CD4-positive, alpha-beta T cell treated with Interleukin-17A for 4 hours (primary cell): ENCODE data around the gene CHMP1A.
A peak's percentile ranks its signal among the peaks of the same experiment; 100 is the strongest.
"Not testable (repeated sequence)": the region's sequence is repeated elsewhere in the genome, so short reads cannot be mapped to it uniquely, and the experiment has no call there.

Source experiments
- DNase-seq: peaks from one replicate; pipeline ENCODE4 v3.0.0-alpha.2; 2020; ENCODE audit warnings: mixed read lengths

CHMP1A gene

DNA sequence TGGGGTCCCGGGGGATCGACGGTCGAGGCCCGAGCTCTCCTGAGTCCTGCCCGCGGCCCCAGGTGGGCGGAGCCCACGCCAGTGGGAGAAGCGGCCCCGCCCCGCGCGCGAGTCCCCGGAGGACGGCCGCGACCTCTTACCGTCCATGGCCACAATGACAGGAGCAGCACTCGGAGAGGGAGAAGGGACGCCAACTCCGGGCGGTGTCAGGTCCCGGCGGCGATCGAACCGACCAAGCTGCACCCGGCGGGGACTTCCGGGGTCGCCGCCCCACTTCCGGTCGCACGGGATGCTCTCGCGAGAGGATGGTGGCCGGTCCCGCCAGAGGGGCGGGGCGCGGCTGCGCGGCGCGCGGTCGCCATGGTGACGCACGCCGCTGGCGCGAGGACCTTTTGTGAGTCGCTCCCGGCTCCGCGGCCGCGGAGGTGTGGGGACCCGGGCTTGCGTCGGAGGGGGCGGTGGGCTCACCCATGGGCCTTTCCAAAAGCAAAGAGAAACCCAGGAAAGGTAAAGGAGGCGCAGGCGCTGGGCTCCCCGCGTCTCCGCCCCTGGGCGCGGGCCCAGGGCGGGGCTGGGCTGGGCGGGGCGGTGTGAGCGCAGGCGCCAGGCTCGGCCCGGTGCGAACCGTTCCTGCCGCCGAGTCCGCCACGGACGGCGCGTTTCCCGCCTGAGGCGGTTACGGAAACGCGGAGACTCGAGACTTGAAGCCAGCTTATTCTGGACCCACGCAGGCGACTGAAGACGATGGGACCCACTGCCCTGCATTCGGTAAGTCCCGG, at the start of gene CHMP1A, which contains the start of gene SPATA33:
Gene CHMP1A (minus strand): TSS at position 267 of the 779 bp plus-strand sequence. CDS start 120 bp downstream, at position 147.
Gene SPATA33 (plus strand): TSS at position 395 of the 779 bp plus-strand sequence. CDS start 76 bp downstream, at position 471.
- peak; percentile 93 for DNase-seq

- no peak for DNase-seq
Observed at GRCh38 chr16:89706518-89707260, 49.2 kb upstream of the CHMP1A start.

GRCh38 chr16:89705006-89705405, 47.5 kb upstream of the CHMP1A start:
- no peak for DNase-seq

GRCh38 chr16:89704281-89704680, 46.8 kb upstream of the CHMP1A start:
- no peak for DNase-seq

DNA sequence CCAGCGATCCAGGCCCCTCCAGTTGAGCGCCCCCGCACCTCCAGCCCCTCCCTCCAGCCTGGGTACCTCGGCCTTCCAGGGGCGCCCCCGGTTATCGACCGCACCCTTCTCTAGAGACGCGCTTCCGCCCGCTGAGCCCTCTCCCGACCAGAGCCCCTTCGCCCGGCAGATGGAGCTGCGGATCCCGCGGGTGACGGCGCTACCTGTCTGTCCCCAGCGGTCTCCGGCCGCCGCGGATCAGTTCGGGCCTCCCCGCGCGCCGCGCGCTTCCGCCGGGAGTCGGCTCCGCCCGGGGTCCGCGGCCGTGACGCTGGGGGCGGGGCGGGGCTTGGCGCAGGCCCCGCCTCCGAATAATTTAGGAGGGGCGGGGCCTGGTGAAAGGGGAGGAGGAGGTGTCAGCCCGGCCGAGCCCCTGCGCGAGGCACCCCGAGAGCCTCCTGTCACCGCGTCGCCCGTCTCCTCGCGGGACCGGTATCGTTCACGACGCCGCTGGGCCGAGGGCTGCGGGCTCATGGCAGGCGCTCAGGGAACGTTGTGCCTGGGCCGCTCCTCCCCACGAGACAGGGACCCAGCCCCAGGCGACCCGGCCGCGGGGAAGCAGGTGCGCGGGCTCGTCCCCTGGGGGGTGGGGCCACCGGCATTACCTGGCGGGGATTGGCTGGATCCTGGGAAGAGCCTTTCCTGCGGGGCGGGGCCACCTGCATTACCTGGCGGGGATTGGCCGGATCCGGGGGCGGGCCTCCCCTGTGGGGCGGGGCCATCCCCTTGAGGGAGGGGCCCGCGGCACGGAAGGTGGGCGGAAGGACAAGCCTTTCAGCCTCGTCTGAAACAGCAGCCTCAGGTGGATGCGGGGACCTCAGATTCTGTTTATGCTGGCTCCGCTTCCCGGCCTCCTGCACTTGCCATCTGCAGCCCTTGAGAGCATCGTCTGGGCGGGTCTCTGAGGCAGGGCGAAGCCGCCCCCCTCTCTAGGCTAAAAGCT, 44.2 kb upstream of the CHMP1A start, which contains the start of gene SPATA2L:
Gene SPATA2L (minus strand): TSS at position 281 of the 982 bp plus-strand sequence. CDS start 473 bp downstream, outside the sequence.
- DNase-seq = peak; percentile 100

DNA sequence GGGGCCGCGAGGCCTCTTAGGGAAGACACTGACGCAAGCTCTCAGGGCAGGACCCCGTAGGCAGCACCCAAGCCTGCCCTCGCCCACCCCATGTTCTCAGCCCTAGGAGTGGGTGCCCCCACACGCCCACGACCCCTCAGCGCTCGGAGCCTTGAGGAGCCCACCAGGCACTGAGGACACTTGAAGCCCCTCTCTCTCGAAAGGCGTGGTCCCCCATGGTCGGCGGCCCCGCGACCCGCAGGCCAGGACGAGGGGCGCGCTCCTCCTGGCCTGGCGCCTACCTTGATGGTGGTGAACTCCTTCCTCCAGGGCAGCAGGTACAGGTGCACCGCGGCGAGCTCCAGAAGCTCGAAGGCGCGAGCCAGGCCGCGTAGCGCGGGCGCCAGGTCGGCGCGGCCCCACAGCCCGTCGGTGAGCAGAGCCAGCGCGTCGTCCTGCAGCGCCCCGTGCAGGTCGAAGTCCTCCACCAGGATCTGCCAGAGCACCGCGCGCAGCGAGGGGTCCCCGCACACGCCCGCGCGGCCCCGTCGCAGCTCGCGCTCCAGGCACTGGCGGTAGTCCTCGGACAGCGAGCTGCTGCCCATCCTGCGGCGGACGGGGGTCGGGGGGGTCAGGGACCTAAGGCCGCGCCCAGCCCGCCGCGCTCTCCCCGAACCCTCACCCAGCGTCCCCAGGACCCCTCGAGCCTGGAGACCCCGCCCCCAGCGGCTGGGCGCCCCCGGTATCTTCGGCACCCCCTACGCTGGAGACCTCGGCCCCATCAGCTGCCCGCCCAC, 43.3 kb upstream of the CHMP1A start:
- peak; percentile 64 for DNase-seq

DNA sequence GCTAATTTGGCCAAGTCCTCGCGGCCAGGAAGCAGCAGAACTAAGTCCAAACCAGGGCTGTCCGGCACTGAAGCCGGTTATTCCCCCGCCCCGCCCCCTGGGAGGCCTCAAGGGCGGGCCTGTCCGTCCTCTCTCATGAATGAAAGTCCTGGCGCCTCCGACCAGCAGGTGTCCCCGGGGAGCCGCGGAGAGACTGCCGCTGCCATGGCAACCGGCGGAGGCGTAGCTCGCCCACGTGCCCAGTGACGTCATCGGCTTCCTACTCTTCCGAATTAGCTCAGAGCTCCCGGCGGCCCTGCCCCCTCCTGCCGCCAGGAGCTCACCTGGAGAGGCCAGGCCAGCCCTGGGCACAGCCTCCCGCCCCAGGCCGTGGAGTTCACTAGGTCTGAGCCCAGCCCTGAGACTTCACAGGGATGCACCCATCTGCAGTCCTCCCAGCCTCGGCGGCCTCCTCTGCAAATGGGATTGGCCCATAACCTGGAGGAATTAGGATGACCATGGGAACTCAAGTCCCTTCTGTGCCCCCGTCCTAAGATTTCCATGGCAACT, 42.7 kb upstream of the CHMP1A start:
- DNase-seq = peak; percentile 98

DNA sequence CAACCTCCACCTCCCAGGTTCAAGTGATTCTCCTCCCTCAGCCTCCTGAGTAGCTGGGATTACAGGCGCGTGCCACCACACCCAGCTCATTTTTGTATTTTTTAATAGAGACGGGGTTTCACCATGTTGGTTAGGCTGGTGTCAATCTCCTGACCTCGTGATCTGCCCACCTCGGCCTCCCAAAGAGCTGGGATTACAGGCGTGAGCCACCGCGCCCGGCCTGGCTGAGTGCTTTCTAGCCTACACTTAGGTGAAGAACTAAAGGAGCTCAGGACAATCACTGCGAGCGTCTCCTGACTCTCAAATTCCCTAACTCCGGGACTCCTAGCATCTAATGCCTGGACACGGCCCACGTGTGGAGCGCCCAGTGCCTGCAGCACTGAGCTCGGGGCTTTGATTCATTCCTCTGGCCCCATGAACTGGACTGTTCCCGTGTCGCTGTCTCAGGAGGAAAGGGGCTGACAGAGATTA, 42.2 kb upstream of the CHMP1A start:
- DNase-seq = not testable (repeated sequence)

DNA sequence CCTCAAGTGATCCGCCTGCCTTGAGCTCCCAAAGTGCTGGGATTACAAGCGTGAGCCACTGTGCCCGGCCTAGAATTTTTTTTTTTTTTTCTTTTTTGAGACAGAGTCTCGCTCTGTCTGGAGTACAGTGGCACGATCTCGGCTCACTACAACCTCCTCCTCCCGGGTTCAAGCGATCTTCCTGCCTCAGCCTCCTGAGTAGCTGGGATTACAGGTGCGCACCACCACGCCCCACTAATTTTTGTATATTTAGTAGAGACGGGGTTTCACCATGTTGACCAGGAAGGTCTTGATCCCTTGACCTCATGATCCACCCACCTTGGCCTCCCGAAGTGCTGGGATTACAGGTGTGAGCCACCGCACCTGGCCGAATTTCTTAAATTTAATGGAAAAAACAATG, 41.2 kb upstream of the CHMP1A start:
- not testable (repeated sequence) for DNase-seq

- no peak for DNase-seq
Observed at GRCh38 chr16:89697616-89698331, 40.3 kb upstream of the CHMP1A start.

DNA sequence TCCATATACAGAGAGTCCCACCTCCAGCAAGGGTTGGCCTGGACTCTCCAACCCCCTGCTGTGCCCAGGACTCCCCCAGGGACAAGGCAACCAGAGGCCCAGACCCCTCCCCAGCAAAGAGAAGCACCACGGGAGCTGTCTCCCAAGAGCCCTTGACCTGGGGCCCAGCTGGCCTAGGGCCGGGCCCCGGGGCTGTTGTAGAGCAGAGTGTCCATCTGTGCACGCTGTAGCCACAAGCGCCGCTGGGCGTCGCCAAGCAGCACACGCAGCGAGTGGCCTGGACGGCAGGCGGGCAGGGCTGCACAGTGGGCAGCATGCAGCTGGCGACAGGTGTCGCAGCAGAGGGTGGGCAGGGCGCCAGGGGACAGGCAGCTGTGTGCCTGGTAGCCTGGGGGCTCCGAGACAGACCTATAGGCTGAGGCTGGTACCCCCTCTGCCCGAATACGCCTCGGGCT, 39.7 kb upstream of the CHMP1A start:
- DNase-seq = no peak

DNA sequence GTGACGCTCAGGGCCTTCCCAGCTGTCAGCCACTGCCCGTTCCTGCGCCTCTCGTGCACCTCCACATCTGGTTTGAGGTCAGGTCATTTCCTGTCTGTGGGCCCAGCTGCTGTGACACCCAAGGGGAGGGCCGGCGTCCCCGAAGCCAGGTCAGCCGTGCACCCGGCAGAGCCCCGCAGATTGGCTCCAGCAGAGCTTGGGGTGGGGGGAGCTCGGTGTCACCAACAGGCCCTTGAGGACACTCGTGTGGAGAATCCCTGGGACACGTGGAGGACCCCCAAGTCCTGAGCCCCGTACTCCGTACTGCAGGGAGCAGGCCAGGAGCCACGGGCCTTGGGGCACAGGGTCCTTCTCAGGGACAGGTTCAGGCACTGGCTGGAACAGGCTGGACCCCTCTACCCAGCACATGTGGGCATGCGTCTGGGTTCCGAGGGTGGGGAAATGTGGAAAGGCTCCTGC, 39.2 kb upstream of the CHMP1A start:
- DNase-seq = peak; percentile 31

- DNase-seq = no peak
Observed at GRCh38 chr16:89695875-89696669, 38.6 kb upstream of the CHMP1A start.

GRCh38 chr16:89695086-89695874, 37.8 kb upstream of the CHMP1A start:
- no peak for DNase-seq

GRCh38 chr16:89694784-89695085, 37.2 kb upstream of the CHMP1A start:
- DNase-seq = not testable (repeated sequence)

DNA sequence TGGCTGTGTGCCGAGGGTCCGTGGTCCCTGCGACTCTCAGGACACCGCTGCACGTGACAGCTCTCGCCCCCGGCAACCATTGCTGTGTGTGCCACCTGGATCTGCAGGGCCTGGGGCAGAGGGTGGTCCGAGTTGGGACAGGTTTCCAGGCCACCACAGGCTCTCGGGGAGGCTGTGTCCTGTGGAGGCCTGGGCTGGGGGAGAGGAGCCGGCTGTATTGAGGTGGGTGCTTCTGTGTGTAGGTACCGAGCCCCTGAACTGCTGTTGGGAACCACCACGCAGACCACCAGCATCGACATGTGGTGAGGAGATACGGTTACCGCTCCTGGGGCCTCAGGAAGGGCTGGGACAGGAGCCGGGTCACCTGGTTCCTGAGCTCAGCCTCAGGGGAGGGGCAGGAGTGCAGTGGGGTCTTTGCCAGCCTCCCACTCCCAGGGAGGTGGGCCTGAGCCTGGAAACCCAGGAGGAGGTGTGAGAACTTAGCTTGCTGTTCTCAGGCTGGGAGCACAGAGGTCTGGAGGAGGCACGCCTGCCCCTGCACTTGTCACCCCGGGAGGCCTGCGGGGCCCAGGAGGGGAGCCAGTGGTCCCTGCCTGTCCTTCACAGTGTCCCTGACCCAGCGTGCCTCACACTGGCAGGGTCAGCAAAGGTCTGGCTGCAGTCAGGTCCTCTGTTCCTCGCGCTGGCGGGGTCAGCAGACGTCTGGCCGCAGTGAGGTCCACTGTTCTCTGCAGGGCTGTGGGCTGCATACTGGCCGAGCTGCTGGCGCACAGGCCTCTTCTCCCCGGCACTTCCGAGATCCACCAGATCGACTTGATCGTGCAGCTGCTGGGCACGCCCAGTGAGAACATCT, 36.6 kb upstream of the CHMP1A start:
- no peak for DNase-seq

- no peak for DNase-seq
Observed at GRCh38 chr16:89693289-89693731, 35.8 kb upstream of the CHMP1A start.
